Measurements from ENCODE around the gene PDZRN3. TPM values are rescaled to one million over a fixed set of nuclear protein-coding genes. Genes with fewer than 3 reads are reported as not detected.

Gene PDZRN3
- polyA plus RNA-seq, 3 donors: 38.0 to 46.5 (median 41.4) TPM

DNA sequence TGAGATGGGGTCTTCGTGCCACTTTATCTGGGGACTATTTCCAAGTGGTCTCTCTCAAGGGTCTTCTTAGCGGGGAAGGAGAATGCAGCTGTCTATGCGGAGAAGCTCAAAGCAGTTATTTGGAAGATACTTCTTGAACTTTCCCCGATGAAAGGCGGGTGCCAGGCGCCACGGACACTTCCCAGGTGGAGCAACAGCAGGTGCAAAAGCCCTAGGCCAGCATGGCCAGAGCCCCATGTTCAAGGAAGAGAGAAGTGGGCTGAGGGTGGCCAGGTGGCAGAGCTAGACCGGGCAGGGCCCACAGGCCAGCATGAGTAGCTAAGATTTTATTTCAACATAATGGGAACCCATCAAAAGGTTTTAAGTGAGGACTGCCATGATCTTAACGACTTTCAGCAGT lies 232.8 kb downstream of the PDZRN3 start:
- no peak for DNase-seq (ENCODE audit: extremely low read depth in 1 of 11, low read depth in 9 of 11, low spot score in 4 of 11)

DNA sequence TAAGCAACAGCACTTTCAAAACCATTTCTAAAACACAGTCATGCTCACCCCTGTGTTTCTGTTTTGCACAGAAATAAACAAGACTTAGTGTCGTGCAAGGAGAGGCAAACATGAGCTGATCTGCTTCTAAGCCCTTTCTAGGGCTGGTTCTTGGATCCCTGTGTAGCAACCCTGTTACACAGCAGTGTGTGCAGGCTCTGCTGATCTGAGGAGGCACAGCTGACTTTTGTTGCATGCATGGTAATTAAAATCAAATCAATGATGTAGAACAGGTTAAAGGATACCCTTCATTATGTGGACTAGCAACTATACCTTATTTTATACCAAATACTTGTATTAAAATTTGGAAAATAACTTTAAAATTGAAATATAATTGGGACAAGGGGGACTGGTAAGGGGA lies 234.8 kb downstream of the PDZRN3 start:
- no peak for DNase-seq (ENCODE audit: extremely low read depth in 1 of 11, low read depth in 9 of 11, low spot score in 4 of 11)

DNA sequence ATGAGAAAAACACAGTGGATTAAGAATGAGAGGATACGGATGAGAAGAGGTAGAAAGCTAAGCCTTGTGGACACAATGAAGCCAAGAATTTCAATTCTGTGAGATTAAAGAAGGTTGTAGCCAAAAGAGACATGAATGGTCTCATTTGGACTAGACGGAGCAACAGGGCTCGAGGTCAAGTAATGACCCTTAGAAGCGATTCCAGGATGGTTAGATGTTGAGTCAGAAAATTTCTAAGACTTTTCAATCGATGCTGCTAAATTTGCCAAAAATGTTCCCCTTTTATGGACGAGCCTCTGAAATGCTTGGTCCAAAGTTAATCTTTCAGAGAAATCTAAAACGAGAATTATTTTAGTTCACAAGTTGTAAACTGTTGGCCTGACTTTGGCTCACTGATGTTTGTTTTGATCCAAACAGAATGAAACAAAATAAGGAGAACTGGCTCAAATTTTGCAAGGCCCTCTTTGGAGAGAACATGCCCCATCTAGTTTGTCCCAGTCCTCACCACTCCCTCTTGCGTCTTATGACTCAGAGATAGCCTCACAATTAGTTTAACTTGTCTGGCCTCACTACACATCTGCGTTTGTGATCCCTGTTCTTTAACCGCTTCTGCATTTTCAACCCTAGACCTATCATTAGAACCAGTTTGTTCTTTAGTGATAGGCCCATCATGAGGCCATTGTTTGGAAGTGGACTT lies 235.5 kb downstream of the PDZRN3 start:
- no peak for DNase-seq (ENCODE audit: extremely low read depth in 1 of 11, low read depth in 9 of 11, low spot score in 4 of 11)

DNA sequence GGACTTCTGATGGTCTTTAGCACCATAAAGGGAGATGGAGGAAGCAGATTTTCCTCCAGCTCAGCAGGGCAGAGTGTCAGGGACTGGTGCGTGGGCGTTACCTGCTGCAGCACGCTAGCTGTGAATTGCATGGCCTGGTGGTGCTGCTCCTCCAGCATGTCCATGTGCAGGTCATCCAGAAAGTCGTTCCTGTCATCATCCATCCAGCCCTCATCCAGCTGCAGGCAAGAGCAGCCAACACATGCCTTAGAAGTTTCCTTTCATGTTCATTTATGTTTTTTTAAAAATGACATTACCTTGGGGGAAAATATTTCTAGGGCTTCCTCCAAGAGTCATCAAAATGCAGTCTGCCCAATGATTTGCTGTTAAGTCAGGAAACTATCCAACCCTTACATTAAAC lies 239.2 kb downstream of the PDZRN3 start:
- no peak for DNase-seq (ENCODE audit: extremely low read depth in 1 of 11, low read depth in 9 of 11, low spot score in 4 of 11)

DNA sequence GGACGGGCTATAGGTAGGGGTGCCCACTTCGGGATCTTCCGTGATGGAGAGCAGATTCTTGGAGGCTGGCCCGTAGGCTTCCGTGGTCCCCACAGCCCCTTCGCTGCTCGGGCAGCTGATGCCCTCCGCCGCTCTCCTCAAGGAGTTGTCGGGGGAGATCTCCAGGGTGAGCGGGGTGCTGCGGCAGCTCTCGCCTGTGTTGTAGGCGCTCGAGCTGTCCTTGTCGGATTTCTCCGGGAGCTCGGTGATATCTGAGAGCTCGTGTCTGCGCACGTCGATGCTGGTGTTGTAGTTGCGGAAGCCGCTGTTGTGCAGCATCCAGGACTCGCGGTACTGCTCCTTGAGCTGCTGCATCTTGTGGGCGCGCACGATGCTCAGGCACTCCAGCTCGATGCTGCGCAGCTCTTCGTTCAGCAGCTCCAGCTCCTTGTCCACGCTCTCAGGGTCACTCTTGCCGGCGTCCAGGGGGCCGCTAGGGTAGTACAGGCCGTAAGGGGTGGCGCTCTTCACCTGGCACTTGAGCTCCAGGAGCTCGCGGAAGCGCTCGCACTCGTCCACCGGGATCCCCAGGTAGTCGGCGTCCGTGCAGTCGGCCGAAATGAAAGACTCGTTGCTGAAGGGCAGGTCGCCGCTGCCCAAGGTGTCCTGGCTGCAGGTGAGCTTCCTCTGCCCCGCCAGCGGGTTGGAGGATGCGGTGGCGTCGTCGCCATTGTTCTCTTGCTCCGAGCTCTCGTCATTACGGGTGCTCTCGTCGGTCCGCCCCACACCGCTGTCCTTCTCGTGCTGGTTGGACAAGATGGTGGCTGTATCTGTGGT lies 240.4 kb downstream of the PDZRN3 start:
- no peak for DNase-seq (ENCODE audit: extremely low read depth in 1 of 11, low read depth in 9 of 11, low spot score in 4 of 11)

DNA sequence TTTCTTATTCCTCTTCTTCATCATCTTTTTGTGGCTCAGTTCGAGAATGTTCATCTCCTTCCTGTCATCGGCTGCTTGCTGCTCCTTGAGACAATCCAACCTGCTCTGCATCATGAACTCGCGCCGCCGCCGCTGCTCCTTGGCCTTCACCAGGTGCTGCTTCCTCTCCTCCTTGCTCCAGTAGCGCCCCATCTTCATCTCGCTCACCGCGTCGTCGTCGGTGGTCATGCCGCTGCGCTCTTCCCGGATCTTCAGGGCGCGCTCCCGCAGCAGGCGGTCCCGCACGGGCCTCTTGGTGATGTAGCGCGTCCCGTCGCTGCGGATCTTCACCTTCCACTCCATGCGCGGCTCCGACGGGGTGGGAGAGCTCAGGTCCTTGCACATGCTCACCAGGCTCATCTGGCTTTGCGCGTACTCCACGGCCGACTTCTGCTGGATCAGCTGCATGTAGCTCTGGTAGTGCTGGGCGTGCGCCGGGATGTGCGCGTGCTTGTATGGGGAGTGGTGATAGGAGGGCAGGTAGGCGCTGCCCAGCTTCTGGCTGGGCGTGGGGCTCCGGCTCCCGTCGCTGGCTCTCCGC lies 241.2 kb downstream of the PDZRN3 start:
- no peak for DNase-seq (ENCODE audit: extremely low read depth in 1 of 11, low read depth in 9 of 11, low spot score in 4 of 11)

DNA sequence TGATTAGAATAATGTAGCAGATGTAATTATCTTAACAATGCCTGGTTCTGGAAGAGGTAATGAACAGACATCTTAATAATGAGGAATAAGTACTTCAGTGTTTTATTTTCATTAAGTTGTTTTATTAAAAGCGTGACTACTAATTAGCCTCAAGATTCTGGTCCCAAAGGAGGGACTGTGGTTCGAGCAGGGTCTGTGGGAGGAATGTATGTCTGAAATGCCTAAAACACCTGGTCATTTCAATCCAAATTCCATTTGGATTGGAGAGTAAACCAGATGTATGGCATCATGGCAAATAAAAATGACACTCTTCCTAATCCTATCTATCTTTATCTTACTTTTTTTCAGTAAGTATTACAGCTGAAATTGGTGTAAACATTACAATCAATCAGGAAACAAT lies 243.2 kb downstream of the PDZRN3 start:
- DNase-seq (ENCODE audit: extremely low read depth in 1 of 11, low read depth in 9 of 11, low spot score in 4 of 11): no peak

DNA sequence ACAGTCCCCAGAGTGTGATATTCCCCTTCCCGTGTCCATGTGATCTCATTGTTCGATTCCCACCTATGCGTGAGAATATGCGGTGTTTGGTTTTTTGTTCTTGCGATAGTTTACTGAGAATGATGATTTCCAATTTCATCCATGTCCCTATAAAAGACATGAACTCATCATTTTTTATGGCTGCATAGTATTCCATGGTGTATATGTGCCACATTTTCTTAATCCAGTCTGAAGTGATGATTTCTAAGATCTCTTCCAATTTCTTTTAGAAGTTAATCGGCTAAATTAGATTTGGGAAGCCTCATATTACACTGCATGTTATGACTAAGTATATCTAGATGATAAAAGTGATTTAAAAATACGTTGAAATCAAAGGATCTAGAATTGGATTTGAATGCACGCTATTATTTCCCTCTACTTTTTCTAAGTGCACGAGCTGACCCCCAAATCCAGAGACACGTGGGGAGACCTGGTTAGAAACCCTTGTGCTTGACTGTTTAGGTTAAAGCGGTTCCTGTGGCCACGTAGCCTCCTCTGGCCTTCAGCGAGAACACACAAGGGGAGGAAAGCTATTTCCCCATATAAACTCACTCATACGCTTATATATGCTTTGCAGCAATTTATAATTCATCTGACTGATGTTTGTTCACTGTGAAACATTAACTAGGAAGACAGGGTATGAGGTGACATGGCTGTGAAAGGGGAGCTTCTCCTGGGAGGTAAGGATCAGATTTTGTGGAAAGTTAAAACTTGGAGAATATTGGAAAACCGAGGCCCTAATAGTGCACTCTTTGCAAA lies 243.8 kb downstream of the PDZRN3 start:
- DNase-seq (ENCODE audit: extremely low read depth in 1 of 11, low read depth in 9 of 11, low spot score in 4 of 11): no peak

DNA sequence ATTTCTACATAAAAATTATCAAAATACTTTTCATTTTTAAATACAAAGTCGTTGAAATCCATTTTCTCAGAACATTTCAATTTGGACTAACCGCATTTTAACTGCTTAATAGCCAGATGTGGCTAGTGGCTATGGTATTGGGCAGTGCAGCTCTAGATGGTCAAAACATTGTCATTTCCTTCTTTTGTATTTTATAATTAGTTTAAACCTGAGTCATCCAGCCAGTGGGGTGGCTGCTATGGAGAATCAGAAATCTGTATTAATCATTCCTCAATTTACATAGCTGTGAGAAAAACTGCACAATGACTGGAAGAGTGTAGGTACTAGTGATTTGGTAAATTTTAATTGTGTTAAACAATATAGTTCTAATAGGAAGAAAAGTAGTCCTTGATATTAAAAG lies 245.3 kb downstream of the PDZRN3 start:
- no peak for DNase-seq (ENCODE audit: extremely low read depth in 1 of 11, low read depth in 9 of 11, low spot score in 4 of 11)

DNA sequence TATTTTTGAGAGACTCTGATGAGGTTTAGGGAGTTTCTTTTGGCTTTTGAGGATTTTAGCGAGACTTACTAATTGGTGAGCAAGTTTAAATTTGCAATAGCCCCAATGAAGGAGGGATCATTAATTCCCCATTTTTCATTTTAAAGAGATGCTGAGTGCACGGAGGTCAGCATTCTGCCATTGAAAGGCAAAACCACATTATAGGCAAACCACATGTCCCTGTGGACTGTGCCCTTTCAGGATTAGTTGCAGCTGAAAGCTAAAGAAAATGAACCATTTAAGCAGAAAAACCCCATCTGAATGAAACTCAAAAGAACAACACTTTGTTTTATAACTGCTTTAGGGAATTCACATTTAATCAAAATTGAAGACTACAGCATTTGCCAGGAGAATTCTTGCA lies 246.5 kb downstream of the PDZRN3 start:
- no peak for DNase-seq (ENCODE audit: extremely low read depth in 1 of 11, low read depth in 9 of 11, low spot score in 4 of 11)

DNA sequence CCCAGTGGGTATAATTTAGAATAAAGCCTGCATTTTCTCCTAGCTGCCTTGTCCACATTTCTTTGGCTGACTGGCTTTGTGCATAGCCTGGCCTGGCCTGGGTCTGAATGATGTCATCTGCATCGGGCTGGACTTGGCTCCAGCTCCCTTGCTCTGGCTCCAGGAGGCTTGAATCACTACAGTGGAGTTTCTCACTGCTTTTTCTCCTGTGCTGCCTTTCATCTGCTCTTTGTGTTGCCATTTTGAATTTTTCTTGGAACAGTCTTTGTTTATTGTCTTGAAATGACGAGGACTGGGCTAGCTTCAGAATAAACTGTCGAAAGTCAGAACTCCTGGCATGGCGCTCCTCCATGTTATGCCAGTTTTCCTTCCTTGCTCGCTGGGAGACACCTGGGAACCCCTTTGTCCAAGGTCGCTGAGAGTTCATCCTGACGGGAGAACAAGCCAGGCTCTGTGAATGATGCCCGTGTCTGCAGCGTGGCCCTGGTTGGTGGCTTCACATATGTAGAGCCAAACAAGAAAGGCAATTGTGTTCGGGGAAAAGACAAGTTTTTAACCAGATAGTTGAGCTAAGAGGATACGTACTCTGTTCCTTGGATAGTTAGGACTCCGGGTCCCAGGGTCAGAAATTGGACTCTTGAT lies 258.9 kb downstream of the PDZRN3 start:
- DNase-seq (ENCODE audit: extremely low read depth in 1 of 11, low read depth in 9 of 11, low spot score in 4 of 11): no peak

DNA sequence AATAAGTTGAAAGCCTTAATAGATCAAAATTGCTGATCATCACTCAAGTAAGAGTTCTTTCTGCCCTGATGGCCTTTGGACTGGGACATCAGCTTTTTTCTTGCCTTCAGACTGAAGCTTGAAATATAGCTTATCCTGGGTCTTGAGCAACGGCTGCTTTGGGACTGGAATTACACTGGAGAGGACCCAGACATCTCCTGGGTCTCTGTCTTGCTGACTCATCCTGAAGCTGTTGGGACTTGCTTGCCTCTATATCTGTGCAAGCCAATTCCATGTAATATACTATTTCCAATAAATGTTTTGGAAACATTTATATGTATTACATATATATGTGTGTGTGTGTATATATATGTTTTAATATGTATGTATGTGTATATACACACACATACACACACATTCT lies 260.2 kb downstream of the PDZRN3 start:
- DNase-seq (ENCODE audit: extremely low read depth in 1 of 11, low read depth in 9 of 11, low spot score in 4 of 11): no peak

DNA sequence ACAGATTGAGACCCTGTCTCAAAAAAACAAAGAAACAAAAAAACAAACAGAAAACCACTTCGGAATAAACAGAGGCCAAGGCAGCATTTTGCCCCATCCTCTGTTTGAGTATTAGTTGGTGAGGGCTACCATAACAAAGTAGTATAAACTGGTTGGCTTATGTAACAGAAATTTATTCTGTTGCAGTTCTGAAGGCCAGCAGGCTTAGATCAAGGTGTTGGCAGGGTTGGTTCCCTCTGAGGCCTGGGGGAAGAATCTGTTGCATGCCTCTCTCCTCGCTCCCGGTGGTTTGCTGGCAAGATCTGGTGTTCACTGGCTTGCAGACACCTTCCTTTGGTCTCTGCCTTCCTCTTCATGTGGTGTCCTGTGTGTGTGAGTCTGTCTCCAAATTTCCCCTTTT lies 261.6 kb downstream of the PDZRN3 start:
- no peak for DNase-seq (ENCODE audit: extremely low read depth in 1 of 11, low read depth in 9 of 11, low spot score in 4 of 11)

DNA sequence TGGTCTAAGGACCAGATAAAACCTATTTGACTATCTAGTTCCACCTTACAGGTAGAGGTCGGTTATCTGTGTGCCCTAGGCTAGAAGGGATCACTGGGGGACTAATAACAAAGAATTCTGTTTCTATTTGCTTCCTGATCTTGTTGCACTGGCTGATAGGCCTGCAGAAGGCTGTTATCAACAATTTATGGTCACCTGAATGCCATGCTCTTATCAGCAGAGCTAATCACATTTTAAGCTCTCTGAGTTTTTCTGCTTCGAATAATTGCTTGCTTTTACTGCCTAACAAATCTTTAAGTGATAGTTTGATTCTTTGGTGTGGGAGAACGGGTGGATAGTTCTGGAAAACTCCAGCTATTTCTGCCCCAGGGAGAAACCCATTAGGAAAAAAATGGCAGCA lies 263.1 kb downstream of the PDZRN3 start:
- no peak for DNase-seq (ENCODE audit: extremely low read depth in 1 of 11, low read depth in 9 of 11, low spot score in 4 of 11)

DNA sequence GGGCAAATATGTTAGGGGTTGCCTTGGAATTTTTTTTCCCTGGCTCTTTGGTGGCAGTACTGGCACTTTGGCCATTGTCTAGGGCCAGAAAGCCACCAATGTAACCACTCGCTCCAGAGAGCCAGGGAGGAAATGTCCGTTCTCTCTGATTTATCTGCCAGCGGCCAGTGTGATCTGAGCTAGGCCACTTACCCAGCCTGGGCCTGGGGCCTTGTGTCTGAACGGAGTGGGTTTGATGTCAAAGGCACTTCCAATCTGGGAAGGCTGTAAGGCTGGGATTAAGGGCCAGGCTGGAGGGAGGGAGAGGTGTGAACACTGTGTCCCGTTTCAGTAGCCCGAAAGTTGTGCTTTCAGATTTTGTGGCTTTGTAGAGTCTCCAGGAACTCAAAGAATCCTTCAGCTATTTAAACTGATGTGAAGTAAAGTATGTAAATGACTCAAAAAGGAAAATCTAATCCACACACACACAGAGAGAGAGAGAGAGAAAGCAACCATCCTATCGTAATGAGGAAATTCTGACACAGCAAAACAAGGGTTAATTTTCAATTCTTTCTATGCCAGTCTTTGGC lies 271.0 kb downstream of the PDZRN3 start:
- DNase-seq (ENCODE audit: extremely low read depth in 1 of 11, low read depth in 9 of 11, low spot score in 4 of 11): no peak

DNA sequence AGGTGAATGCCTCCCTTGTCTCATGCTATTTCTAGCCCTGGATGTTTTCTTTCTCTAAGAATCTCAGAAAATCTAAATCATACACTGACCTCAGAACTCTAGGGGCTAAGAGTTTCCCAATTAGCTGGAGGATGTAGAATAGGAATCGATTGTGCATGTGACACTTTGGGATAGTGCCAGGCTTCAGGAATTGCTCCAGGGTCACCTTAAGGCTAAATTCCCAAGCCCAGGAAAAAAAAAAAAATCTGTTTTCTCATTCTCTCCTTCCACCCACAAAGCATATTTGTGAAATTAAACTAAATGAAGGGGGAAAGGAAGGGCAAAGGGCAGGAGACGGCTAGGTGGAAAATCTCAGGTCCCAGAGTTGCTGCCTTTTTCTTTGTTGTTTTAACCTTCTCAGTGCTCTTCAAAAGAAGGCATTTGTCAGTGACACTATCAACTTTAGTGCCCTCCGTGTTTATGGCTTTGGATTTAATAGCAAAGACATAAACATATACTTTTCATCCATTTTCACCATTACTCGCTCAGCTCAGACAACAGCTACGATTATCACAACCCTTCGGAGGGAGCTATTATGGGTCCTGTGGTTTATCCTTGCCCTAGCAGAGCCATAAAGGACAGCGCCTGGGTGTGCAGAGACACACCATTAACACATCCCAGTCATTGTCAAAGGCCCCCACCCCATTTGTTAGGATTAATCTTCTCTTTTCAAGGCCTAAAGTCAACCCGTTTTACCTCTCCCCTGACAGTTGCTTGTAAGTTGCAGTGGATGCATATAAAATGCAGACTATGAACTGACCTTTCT lies 271.7 kb downstream of the PDZRN3 start:
- no peak for DNase-seq (ENCODE audit: extremely low read depth in 1 of 11, low read depth in 9 of 11, low spot score in 4 of 11)

DNA sequence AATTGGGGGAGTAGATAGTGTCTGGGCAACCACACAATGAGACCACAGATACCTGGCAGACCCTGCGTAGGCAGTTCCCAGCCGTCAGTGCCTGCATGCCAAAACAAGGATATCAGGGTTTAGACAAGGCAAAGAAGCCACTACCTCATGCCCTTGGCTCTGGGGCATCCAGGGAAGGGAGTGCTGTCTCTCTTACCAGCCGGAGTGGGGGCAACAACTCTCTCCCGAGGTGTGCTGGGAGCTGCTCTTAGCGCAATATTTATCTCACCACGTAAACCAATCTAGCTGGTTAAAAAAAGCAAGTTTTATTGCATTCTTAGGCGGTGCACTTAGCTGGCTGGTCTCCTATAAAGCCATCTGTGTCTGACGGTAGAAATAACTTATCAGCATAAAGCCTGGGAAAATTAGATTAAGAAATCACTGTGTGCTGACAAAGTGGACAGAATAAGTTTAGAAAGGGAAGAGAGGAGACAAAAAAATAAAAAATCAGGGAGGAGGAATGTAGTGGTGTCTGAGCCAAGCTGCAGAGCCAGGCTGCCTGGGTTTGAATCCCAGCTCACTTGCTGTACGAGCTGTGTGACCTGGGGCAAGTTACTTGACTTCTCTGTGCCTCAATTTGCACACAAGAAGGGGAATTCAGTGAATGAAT lies 273.2 kb downstream of the PDZRN3 start:
- no peak for DNase-seq (ENCODE audit: extremely low read depth in 1 of 11, low read depth in 9 of 11, low spot score in 4 of 11)

DNA sequence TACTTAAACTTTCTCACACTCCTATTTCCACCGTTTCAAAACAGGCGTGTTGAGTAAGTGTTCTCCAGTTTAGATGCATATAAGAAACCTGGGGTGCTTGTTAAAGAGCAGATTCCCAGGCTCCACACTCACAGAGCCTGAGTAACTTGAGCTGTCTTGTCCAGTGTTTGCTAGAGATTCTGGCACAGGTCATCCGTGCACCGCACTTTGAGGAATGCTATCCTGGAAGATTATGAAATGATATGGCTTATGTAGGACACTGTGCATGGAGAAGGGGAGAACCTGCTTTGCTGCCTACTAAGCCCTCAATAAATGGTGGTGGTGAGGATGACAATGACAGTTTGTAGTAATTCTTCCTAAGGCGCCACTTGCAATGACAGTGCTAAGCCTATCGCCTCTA lies 273.7 kb downstream of the PDZRN3 start:
- no peak for DNase-seq (ENCODE audit: extremely low read depth in 1 of 11, low read depth in 9 of 11, low spot score in 4 of 11)
